A673 (cell line): ENCODE data around the gene FAM217B. TPM values are rescaled to one million over a fixed set of nuclear protein-coding genes. Genes with fewer than 3 reads are reported as not detected.

ENCODE experiments used
- BruUV-seq: library from RNA; stranded (reverse); fragments of 400-500 nt; replicated peaks from 2 replicates; lab custom pipeline; 2021; lab: Mats Ljungman, UMichigan
- CTCF ChIA-PET: fragments of 300-600 bp; sonication (Branson Sonifier 250); formaldehyde crosslinking; loops from one replicate; lab custom pipeline; 2022; ENCODE audit warnings: antibody characterized with exemption; lab: Charles Lee
- POLR2A ChIA-PET: fragments of 300-600 bp; sonication (Branson Sonifier 250); formaldehyde crosslinking; loops from one replicate; lab custom pipeline; 2022; ENCODE audit warnings: antibody characterized with exemption; ENCODE audit not compliant: low non-redundant PET; lab: Charles Lee
- DNase-seq: peaks from one replicate; pipeline ENCODE4 v3.0.0-alpha.2; 2015; ENCODE audit warnings: low spot score
- H3K27ac ChIP-seq: fragments of 200-600 bp; sonication (generic); 2 replicates; pipeline ENCODE4 v1.5.1; 2016; ENCODE audit warnings: mixed run types, low read depth, mild to moderate bottlenecking, mixed read lengths, antibody characterized with exemption, low read length; ENCODE audit not compliant: poor library complexity, severe bottlenecking
- H3K27me3 ChIP-seq: fragments of 200-600 bp; sonication (generic); replicated peaks from 2 replicates; pipeline ENCODE4 v1.6.1; 2017; ENCODE audit warnings: mixed run types, low read depth, mild to moderate bottlenecking, mixed read lengths, antibody characterized with exemption, low read length; ENCODE audit not compliant: insufficient read depth, poor library complexity
- H3K36me3 ChIP-seq: fragments of 200-600 bp; sonication (generic); 2 replicates; pipeline ENCODE4 v1.6.1; 2016; ENCODE audit warnings: mixed run types, mild to moderate bottlenecking, mixed read lengths, antibody characterized with exemption, low read length; ENCODE audit not compliant: insufficient read depth, poor library complexity, severe bottlenecking
- H3K4me1 ChIP-seq: fragments of 200-600 bp; sonication (generic); 2 replicates; pipeline ENCODE4 v1.6.1; 2017; ENCODE audit warnings: mixed run types, mild to moderate bottlenecking, mixed read lengths, antibody characterized with exemption, low read length; ENCODE audit not compliant: insufficient read depth, poor library complexity, severe bottlenecking
- H3K4me3 ChIP-seq: fragments of 200-600 bp; sonication (generic); 2 replicates; pipeline ENCODE4 v1.5.1; 2016; ENCODE audit warnings: low read depth, mixed run types, mild to moderate bottlenecking, mixed read lengths, low read length; ENCODE audit not compliant: poor library complexity, severe bottlenecking
- H3K9me3 ChIP-seq: fragments of 200-600 bp; sonication (generic); 2 replicates; pipeline ENCODE4 v1.6.1; 2016; ENCODE audit warnings: mixed run types, low read depth, mild to moderate bottlenecking, mixed read lengths, antibody characterized with exemption, low read length; ENCODE audit not compliant: poor library complexity, severe bottlenecking
- CTCF ChIP-seq: fragments of 300-800, 200-600 bp; sonication (generic); conservative IDR thresholded peaks from 2 replicates; pipeline ENCODE4 v1.5.1; 2017; ENCODE audit warnings: low read depth, mild to moderate bottlenecking, antibody characterized with exemption, low read length, moderate library complexity, mixed read lengths
- EZH2 ChIP-seq: fragments of 200-600 bp; sonication (generic); IDR thresholded peaks from 2 replicates; pipeline ENCODE4 v1.6.1; 2017; ENCODE audit warnings: borderline replicate concordance, low read depth, mild to moderate bottlenecking, mixed read lengths, antibody characterized with exemption, low read length; ENCODE audit not compliant: poor library complexity, severe bottlenecking
- intact Hi-C: fragments of 100-400 bp; cut with micrococcal nuclease; formaldehyde crosslinking; loops from one replicate; pipeline ENCODE4 v1.10.0; 2022; ENCODE audit not compliant: unreplicated experiment
- total RNA-seq: library from RNA; stranded (reverse); gene quantifications from 2 replicates; pipeline ENCODE4 v1.2.3, GENCODE V29; 2021

The FAM217B gene
- total RNA-seq, 1 experiment from 2014 or later, result 26.6 TPM

GRCh38 chr20:59958123-59958522, 17.9 kb downstream of the FAM217B start, which contains the start of gene CDH26:
Gene CDH26 (plus strand): TSS chr20:59958423. CDS start chr20:59958727, 304 bp downstream.
- intact Hi-C loops, result no loop called here
- no peak within 1 kb of the TSS for H3K27ac ChIP-seq
- no peaks in the 10 kb centered on the region for H3K36me3 ChIP-seq
- H3K9me3 ChIP-seq, result no peaks in the 10 kb centered on the region
- H3K4me1 ChIP-seq, result no peaks in the 10 kb centered on the region
- H3K4me3 ChIP-seq, result no peak within 1 kb of the TSS
- ChIA-PET POLR2A (no interaction called here), CTCF (no interaction called here)
- no peak for DNase-seq
- BruUV-seq, result no TSS peak
- TF ChIP-seq CTCF (no peak), EZH2 (no peak)
- no peaks in the 10 kb centered on the region for H3K27me3 ChIP-seq

GRCh38 chr20:59958626-59959025, 18.4 kb downstream of the FAM217B start:
- DNase-seq, result no peak
- H3K27ac ChIP-seq, result no peak overlapping the region
- ChIA-PET POLR2A (no interaction called here), CTCF (no interaction called here)
- intact Hi-C loops, result no loop called here
- no peaks in the 10 kb centered on the region for H3K4me1 ChIP-seq
- H3K9me3 ChIP-seq, result no peaks in the 10 kb centered on the region
- TF ChIP-seq EZH2, result no peak
- no peak for TF ChIP-seq CTCF
- no TSS peak for BruUV-seq
- H3K27me3 ChIP-seq, result no peaks in the 10 kb centered on the region
- H3K36me3 ChIP-seq, result no peaks in the 10 kb centered on the region
- no peak overlapping the region for H3K4me3 ChIP-seq

GRCh38 chr20:59961423-59961822, 21.2 kb downstream of the FAM217B start:
- Histone ChIP-seq H3K27ac (no peak overlapping the region), H3K4me1 (no peaks in the 10 kb centered on the region), H3K9me3 (no peaks in the 10 kb centered on the region), H3K36me3 (no peaks in the 10 kb centered on the region), H3K27me3 (no peaks in the 10 kb centered on the region), H3K4me3 (no peak overlapping the region)
- no TSS peak for BruUV-seq
- ChIA-PET POLR2A (no interaction called here), CTCF (no interaction called here)
- DNase-seq, result no peak
- no peak for TF ChIP-seq CTCF
- no peak for TF ChIP-seq EZH2
- intact Hi-C loops, result no loop called here
